Endometrium (tissue), 2 donors: ENCODE measurements around the gene OR2T8.

Experiments used
- FAIRE-seq: peaks from 2 replicates; lab custom pipeline; 2012; peaks lifted over from hg19 to GRCh38; lab: Jason Lieb, UNC
- donor health status: control.
- donor health status: control.

The OR2T8 gene

GRCh38 chr1:247961791-247962190 lies 41.7 kb downstream of the OR2T8 start:
- no peak for FAIRE-seq

- FAIRE-seq, result no peak
Measured at GRCh38 chr1:247962911-247963588, 43.0 kb downstream of the OR2T8 start.

DNA sequence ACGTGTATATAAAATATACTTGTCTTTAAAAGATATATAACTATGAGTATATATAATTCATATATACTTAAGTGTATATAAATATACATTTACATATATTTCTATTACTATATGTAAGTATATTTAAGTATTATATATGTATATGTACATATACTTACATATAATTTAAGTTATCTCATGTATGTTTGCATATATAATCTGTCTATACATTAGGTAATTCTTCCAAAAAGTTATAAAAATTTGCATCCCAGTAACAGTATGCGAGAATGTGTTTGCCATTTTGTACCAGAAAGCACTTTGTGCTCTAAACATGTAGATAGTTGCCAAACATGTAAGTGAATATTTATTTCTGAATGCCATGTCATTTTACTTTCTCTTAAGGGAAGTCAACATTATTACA lies 44.9 kb downstream of the OR2T8 start, which contains the start of gene OR2AK2:
OR2AK2 (plus strand) TSS at position 301 of the 400 bp plus-strand sequence. CDS start 144 bp downstream, outside the sequence.
- no peak for FAIRE-seq

- no peak for FAIRE-seq
Measured at GRCh38 chr1:247966532-247967204, 46.6 kb downstream of the OR2T8 start.
